K562 treated with DMSO at 1 percent for 12 hours (cell line): ENCODE results near the gene VSIG8. TPM values are rescaled to one million over a fixed set of nuclear protein-coding genes. Genes with fewer than 3 reads are reported as not detected.

ENCODE experiments used
- total RNA-seq: library from RNA; unstranded; fragments of 300-600 nt; gene quantifications from 2 replicates; pipeline ENCODE4 v1.2.3, GENCODE V29; 2022; ENCODE audit not compliant: insufficient read depth

The VSIG8 gene, protein sequence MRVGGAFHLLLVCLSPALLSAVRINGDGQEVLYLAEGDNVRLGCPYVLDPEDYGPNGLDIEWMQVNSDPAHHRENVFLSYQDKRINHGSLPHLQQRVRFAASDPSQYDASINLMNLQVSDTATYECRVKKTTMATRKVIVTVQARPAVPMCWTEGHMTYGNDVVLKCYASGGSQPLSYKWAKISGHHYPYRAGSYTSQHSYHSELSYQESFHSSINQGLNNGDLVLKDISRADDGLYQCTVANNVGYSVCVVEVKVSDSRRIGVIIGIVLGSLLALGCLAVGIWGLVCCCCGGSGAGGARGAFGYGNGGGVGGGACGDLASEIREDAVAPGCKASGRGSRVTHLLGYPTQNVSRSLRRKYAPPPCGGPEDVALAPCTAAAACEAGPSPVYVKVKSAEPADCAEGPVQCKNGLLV
- not detected in 2 replicates for total RNA-seq

DNA sequence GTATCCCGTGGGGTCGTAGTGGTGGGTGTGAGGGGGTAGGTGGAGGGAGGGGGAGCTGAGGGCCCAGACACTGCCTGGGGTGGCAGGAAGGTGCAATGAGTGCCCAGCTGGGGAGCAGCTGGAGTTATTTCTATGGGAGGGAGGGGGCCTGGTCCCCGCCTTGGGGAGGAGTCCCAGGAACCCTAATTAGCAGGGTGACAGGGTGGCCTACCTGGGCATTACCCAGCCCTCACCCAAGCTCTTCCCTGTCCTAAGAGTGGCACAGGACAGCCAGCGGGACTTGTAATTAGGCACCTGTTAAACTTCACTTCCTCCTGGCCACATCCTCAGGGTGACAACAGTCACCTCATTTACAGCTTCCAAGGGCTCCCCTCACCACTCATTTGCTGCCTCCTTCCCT, at the start of gene VSIG8:
Gene VSIG8 (minus strand): TSS at position 101 of the 400 bp plus-strand sequence. CDS start 136 bp downstream, outside the sequence.

DNA sequence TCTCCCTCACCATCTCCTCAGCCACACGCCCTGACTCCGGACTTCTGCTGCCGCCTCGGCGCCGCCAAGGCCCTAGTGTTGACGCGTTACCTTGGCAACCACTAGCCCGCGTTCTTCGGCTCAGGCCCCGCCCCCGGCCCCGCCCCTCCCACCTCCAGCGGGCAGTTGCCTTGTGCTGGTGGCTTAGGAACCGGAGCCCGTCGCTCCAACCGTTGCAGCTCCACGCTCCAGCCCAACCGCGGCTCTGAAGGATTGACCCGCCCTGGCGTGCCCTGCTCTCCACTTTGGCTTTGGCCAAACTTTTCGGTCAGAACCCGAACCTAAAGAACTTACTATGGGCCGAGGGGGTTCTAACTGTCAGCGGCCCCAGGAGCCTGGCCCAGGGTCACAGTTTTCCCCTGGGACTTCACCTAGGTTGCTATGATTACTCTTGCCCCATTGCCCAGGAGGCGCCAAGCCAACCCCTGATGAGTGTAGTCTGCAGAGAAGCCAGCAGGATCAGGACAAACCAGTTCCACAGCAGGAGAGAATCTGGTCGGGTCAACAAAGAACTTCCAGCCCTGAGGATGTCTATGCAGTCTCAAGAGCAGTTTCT, 37.7 kb upstream of the VSIG8 start, which contains the start of gene CFAP45:
Gene CFAP45 (minus strand): TSS at position 80 of the 595 bp plus-strand sequence. CDS start 67 bp downstream, at position 13.

DNA sequence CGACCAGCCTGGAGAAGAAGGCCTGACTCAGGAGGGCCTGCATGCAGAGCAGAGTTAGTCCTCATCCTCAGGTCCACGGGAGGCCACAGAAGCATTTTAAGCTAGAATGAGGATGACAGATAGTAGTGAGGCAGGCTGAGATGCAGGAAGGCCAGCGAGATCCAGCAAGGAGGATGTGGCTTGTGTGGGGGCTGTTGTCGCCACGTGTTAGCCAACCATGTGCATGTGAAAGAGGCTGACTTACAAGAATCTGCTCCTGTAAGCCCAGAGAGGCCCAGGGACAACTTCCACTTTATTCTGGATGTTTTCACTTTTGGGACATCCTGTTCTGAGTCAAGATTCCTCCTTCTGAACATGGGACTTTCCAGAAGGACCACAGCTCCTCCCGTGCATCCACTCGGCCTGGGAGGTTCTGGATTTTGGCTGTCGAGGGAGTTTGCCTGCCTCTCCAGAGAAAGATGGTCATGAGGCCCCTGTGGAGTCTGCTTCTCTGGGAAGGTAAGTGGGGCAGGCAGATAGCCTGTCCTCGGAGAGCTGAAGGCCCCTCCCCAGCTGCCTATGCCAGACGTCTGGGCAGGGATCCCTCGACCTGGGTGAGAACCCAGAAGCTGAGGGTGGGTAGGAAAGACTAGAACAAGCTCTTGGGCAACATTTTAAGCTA, 35.9 kb downstream of the VSIG8 start, which contains the start of gene SLAMF8:
Gene SLAMF8 (plus strand): TSS at position 433 of the 661 bp plus-strand sequence. CDS start 26 bp downstream, at position 459.

Other genes starting within 250 kb of the VSIG8 start
- not detected in 2 replicates for gene CRP, start 148.1 kb downstream of the VSIG8 start, total RNA-seq
- 43.1 and 84.7 TPM in 2 replicates for gene DUSP23, start 81.7 kb downstream of the VSIG8 start, total RNA-seq
- gene FCRL6, start 60.3 kb downstream of the VSIG8 start, total RNA-seq = not detected in 2 replicates
- not detected in 2 replicates for gene SLAMF8, start 35.8 kb downstream of the VSIG8 start, total RNA-seq
- 0.77 TPM in 1 of 2 replicates, not detected in the other for gene CFAP45, start 37.5 kb upstream of the VSIG8 start, total RNA-seq
- gene TAGLN2, start 62.9 kb upstream of the VSIG8 start, total RNA-seq = 369 and 386 TPM in 2 replicates
- not detected in 2 replicates for gene IGSF9, start 83.0 kb upstream of the VSIG8 start, total RNA-seq
- not detected in 2 replicates for gene SLAMF9, start 91.6 kb upstream of the VSIG8 start, total RNA-seq
- gene PIGM, start 169.3 kb upstream of the VSIG8 start, total RNA-seq = 1.6 and 3.5 TPM in 2 replicates
- not detected in 2 replicates for gene KCNJ10, start 207.5 kb upstream of the VSIG8 start, total RNA-seq
- not detected in 2 replicates for gene KCNJ9, start 218.9 kb upstream of the VSIG8 start, total RNA-seq
- 20.7 and 21.0 TPM in 2 replicates for gene IGSF8, start 236.0 kb upstream of the VSIG8 start, total RNA-seq